PC-3 (cell line): ENCODE results near the gene RALGPS1. TPM values are rescaled to one million over a fixed set of nuclear protein-coding genes. Genes with fewer than 3 reads are reported as not detected.

Experiments
- ATAC-seq: fragments of 200-7000 bp; cut with Tn5 transposase; 2 replicates; pipeline ENCODE4 v1.9.1; 2020; ENCODE audit warnings: mild to moderate bottlenecking, moderate library complexity
- BruUV-seq: library from RNA; stranded (reverse); fragments of 400-500 nt; replicated peaks from 2 replicates; lab custom pipeline; 2021; lab: Mats Ljungman, UMichigan
- CTCF ChIA-PET: fragments of 300-600 bp; sonication (Branson Sonifier 250); formaldehyde crosslinking; loops from one replicate; lab custom pipeline; 2022; ENCODE audit warnings: antibody characterized with exemption; lab: Charles Lee
- POLR2A ChIA-PET: fragments of 300-600 bp; sonication (Branson Sonifier 250); formaldehyde crosslinking; loops from one replicate; lab custom pipeline; 2022; ENCODE audit warnings: antibody characterized with exemption; ENCODE audit not compliant: unreplicated experiment; lab: Charles Lee
- DNase-seq: peaks from one replicate; pipeline ENCODE4 v3.0.0-alpha.2; 2015
- H2AFZ ChIP-seq: fragments of 300-600 bp; sonication (generic); 2 replicates; pipeline ENCODE4 v1.6.0; 2016; ENCODE audit warnings: antibody characterized with exemption, low read length
- H3F3A ChIP-seq: fragments of 300-600 bp; sonication (generic); one replicate; pipeline ENCODE4 v1.6.0; 2017; ENCODE audit warnings: antibody characterized with exemption, low read length, control low read depth, mild to moderate bottlenecking; ENCODE audit not compliant: unreplicated experiment
- H3K27ac ChIP-seq: fragments of 300-600 bp; sonication (generic); 2 replicates; pipeline ENCODE4 v1.5.1; 2016; ENCODE audit warnings: mild to moderate bottlenecking, low read length
- H3K27me3 ChIP-seq: fragments of 300-600 bp; sonication (generic); 2 replicates; pipeline ENCODE4 v1.6.1; 2016; ENCODE audit warnings: low read length, mixed read lengths
- H3K36me3 ChIP-seq: fragments of 300-600 bp; sonication (generic); 2 replicates; pipeline ENCODE4 v1.6.1; 2016; ENCODE audit warnings: low read depth, mixed run types, low read length, mixed read lengths
- H3K4me1 ChIP-seq: fragments of 300-600 bp; sonication (generic); 2 replicates; pipeline ENCODE4 v1.5.1; 2016; ENCODE audit warnings: low read length; ENCODE audit not compliant: insufficient read depth
- H3K4me2 ChIP-seq: fragments of 300-600 bp; sonication (generic); 2 replicates; pipeline ENCODE4 v1.6.0; 2016; ENCODE audit warnings: low read length
- H3K4me3 ChIP-seq: fragments of 300-600 bp; sonication (generic); 2 replicates; pipeline ENCODE4 v1.5.1; 2016; ENCODE audit warnings: mild to moderate bottlenecking, low read length, mixed read lengths
- H3K79me2 ChIP-seq: fragments of 300-600 bp; sonication (generic); 2 replicates; pipeline ENCODE4 v1.6.1; 2017; ENCODE audit warnings: low read length, mixed read lengths
- H3K9ac ChIP-seq: fragments of 300-600 bp; sonication (generic); 2 replicates; pipeline ENCODE4 v1.6.0; 2016; ENCODE audit warnings: mild to moderate bottlenecking, low read length
- H3K9me2 ChIP-seq: fragments of 300-600 bp; sonication (generic); replicated peaks from 2 replicates; pipeline ENCODE4 v1.6.1; 2016; ENCODE audit warnings: mixed run types, low read length, mixed read lengths
- H3K9me3 ChIP-seq: fragments of 300-600 bp; sonication (generic); 2 replicates; pipeline ENCODE4 v1.6.1; 2016; ENCODE audit warnings: low read length, mixed read lengths
- H4K20me1 ChIP-seq: fragments of 300-600 bp; sonication (generic); 2 replicates; pipeline ENCODE4 v1.6.1; 2016; ENCODE audit warnings: low read length, mixed read lengths
- CTCF ChIP-seq: fragments of 300-600 bp; sonication (generic); conservative IDR thresholded peaks from 2 replicates; pipeline ENCODE4 v1.5.1; 2017; ENCODE audit warnings: antibody characterized with exemption, low read depth, mild to moderate bottlenecking, low read length
- EZH2 ChIP-seq: fragments of 300-600 bp; sonication (generic); IDR thresholded peaks from one replicate; pipeline ENCODE4 v1.6.1; 2017; ENCODE audit warnings: antibody characterized with exemption, mild to moderate bottlenecking, low read length; ENCODE audit not compliant: unreplicated experiment
- EZH2phosphoT487 ChIP-seq: fragments of 300-600 bp; sonication (generic); IDR thresholded peaks from 2 replicates; pipeline ENCODE4 v1.6.1; 2018; ENCODE audit warnings: mild to moderate bottlenecking, antibody characterized with exemption, low read length, borderline replicate concordance
- intact Hi-C: fragments of 100-400 bp; cut with micrococcal nuclease; formaldehyde crosslinking; loops from 2 replicates; pipeline ENCODE4 v1.9.0; 2023
- total RNA-seq: library from RNA; depleted of rRNA; stranded (reverse); fragments of >200 nt; gene quantifications from 2 replicates; pipeline ENCODE4 v1.2.3, GENCODE V29; 2014

Gene RALGPS1
- total RNA-seq, 1 experiment from 2014 or later = 10.2 TPM

GRCh38 chr9:127030814-127031740 is 116.5 kb downstream of the RALGPS1 start:
- H4K20me1 ChIP-seq = no peaks in the 10 kb centered on the region
- no peak for DNase-seq
- no peak overlapping the region for H3K9ac ChIP-seq
- BruUV-seq = no TSS peak
- POLR2A ChIA-PET = no interaction called here
- intact Hi-C loops = no loop called here
- no peak overlapping the region for H3K27ac ChIP-seq
- no peaks in the 10 kb centered on the region for H3K79me2 ChIP-seq
- CTCF ChIA-PET = no interaction called here
- no peaks in the 10 kb centered on the region for H3K27me3 ChIP-seq
- H3K4me2 ChIP-seq = no peak overlapping the region
- H2AFZ ChIP-seq = no peak overlapping the region
- no peaks in the 10 kb centered on the region; the same call in 1 of the 2 replicates for H3K4me1 ChIP-seq
- TF ChIP-seq EZH2phosphoT487 = no peak
- TF ChIP-seq CTCF = no peak
- no peak for TF ChIP-seq EZH2
- ATAC-seq = no peak
- H3K36me3 ChIP-seq = no peaks in the 10 kb centered on the region
- H3K9me2 ChIP-seq = no peaks in the 10 kb centered on the region
- no peaks in the 10 kb centered on the region for H3K9me3 ChIP-seq
- H3K4me3 ChIP-seq = no peak overlapping the region
- no peaks in the 10 kb centered on the region for H3F3A ChIP-seq

- ATAC-seq (no peak; the same call in 1 of the 2 replicates), DNase-seq (no peak)
- TF ChIP-seq EZH2 (no peak), CTCF (no peak), EZH2phosphoT487 (no peak)
- H3F3A ChIP-seq = no peaks in the 10 kb centered on the region
- no peaks in the 10 kb centered on the region; the same call in 1 of the 2 replicates for H3K4me1 ChIP-seq
- no TSS peak for BruUV-seq
- no peaks in the 10 kb centered on the region for H3K9me2 ChIP-seq
- H3K27me3 ChIP-seq = no peaks in the 10 kb centered on the region
- no peak overlapping the region for H3K4me3 ChIP-seq
- no peak overlapping the region for H2AFZ ChIP-seq
- no peak overlapping the region for H3K9ac ChIP-seq
- H3K9me3 ChIP-seq = no peaks in the 10 kb centered on the region
- ChIA-PET CTCF (no interaction called here), POLR2A (no interaction called here)
- H3K27ac ChIP-seq = no peak overlapping the region
- H3K79me2 ChIP-seq = no peaks in the 10 kb centered on the region
- H3K36me3 ChIP-seq = no peaks in the 10 kb centered on the region
- intact Hi-C loops = no loop called here
- H4K20me1 ChIP-seq = no peaks in the 10 kb centered on the region
- H3K4me2 ChIP-seq = no peak overlapping the region
Observed at GRCh38 chr9:127032256-127032655, 117.7 kb downstream of the RALGPS1 start.

GRCh38 chr9:127033061-127033460 is 118.5 kb downstream of the RALGPS1 start:
- TF ChIP-seq EZH2phosphoT487 = no peak
- no peak for TF ChIP-seq CTCF
- no peak for TF ChIP-seq EZH2
- Histone ChIP-seq H3K9me2 (no peaks in the 10 kb centered on the region), H3K4me1 (no peaks in the 10 kb centered on the region; the same call in 1 of the 2 replicates), H3K9me3 (no peaks in the 10 kb centered on the region), H3K27ac (no peak overlapping the region), H3K9ac (no peak overlapping the region), H3K79me2 (no peaks in the 10 kb centered on the region), H2AFZ (no peak overlapping the region), H3K4me3 (no peak overlapping the region), H3K4me2 (no peak overlapping the region), H3K36me3 (no peaks in the 10 kb centered on the region), H3F3A (no peaks in the 10 kb centered on the region), H4K20me1 (no peaks in the 10 kb centered on the region), H3K27me3 (no peaks in the 10 kb centered on the region)
- no TSS peak for BruUV-seq
- ChIA-PET POLR2A (no interaction called here), CTCF (no interaction called here)
- intact Hi-C loops = no loop called here
- DNase-seq (no peak), ATAC-seq (no peak)
